MM.1S (cell line): Measurements from ENCODE around the gene PGBD2.

Source experiments
- EZH2 ChIP-seq: fragments of 300-600 bp; sonication (generic); optimal IDR thresholded peaks from 2 replicates; pipeline ENCODE3; 2017; ENCODE audit warnings: low read depth, mild to moderate bottlenecking, antibody characterized with exemption, low read length, mixed read lengths
- EZH2phosphoT487 ChIP-seq: fragments of 300-600 bp; sonication (generic); IDR thresholded peaks from 2 replicates; pipeline ENCODE4 v1.6.1; 2018; ENCODE audit warnings: antibody characterized with exemption, low read length
- TF ChIP-seq, protein P1 (sequence below): fragments of 300-600 bp; sonication (generic); IDR thresholded peaks from 2 replicates; pipeline ENCODE4 v1.5.1; 2016; ENCODE audit warnings: antibody characterized with exemption, low read length, mixed read lengths

DNA sequence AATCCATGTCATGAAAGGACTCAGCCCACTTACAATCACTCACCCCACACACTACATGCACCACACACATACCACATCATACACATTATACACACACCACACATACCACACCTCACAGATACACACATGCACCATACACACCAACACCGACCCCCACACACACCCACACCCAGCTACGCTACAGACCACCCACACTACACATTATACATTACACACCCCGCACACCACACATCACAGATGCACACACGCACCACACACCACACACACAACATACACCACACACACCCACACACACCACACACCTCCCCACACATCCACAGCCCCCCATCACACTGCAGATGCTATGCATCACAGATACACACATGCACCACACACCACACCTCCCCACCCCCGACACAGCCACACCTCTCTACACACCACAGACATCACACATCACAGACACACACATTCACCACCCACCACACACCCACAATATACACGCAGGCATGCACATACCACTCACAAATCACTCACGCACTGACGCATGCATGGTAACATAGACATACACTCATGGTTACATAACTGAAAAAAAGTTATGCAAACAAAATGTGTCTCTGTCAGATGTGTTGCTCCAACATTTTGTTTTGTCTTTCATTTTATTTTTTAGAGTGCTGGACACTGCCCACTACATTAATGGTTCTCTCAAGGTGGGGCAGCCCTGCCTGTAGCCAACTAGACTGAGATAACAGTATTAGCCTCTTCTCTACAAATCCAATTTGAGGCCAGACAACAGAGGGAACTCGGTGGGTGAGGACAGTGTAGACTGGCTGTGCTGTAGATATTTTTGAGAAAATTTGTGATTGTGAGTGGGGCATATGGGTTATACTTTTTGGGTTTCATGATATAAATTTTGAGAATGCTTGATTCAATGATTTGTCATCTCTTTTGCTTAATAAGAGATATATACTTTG, 15.2 kb upstream of the PGBD2 start:
- no peak for TF ChIP-seq EZH2phosphoT487
- TF ChIP-seq, protein P1, sequence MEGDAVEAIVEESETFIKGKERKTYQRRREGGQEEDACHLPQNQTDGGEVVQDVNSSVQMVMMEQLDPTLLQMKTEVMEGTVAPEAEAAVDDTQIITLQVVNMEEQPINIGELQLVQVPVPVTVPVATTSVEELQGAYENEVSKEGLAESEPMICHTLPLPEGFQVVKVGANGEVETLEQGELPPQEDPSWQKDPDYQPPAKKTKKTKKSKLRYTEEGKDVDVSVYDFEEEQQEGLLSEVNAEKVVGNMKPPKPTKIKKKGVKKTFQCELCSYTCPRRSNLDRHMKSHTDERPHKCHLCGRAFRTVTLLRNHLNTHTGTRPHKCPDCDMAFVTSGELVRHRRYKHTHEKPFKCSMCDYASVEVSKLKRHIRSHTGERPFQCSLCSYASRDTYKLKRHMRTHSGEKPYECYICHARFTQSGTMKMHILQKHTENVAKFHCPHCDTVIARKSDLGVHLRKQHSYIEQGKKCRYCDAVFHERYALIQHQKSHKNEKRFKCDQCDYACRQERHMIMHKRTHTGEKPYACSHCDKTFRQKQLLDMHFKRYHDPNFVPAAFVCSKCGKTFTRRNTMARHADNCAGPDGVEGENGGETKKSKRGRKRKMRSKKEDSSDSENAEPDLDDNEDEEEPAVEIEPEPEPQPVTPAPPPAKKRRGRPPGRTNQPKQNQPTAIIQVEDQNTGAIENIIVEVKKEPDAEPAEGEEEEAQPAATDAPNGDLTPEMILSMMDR, result no peak
- no peak for TF ChIP-seq EZH2
